Inferior parietal cortex (tissue), 1 donor: ENCODE results near the gene ERMP1.
"Not testable (repeated sequence)": the region's sequence is repeated elsewhere in the genome, so short reads cannot be mapped to it uniquely, and the experiment has no call there.

Experiments
- DNase-seq: peaks from one replicate; pipeline ENCODE4 v3.0.0-alpha.2; 2016; ENCODE audit errors: extremely low spot score

ERMP1 gene

GRCh38 chr9:5783420-5783819 is 49.5 kb downstream of the ERMP1 start:
- not testable (repeated sequence) for DNase-seq

GRCh38 chr9:5779705-5780218 is 53.2 kb downstream of the ERMP1 start:
- not testable (repeated sequence) for DNase-seq

GRCh38 chr9:5778805-5779204 is 54.1 kb downstream of the ERMP1 start:
- DNase-seq, result no peak

GRCh38 chr9:5773324-5773999 is 59.5 kb downstream of the ERMP1 start:
- DNase-seq, result no peak

DNA sequence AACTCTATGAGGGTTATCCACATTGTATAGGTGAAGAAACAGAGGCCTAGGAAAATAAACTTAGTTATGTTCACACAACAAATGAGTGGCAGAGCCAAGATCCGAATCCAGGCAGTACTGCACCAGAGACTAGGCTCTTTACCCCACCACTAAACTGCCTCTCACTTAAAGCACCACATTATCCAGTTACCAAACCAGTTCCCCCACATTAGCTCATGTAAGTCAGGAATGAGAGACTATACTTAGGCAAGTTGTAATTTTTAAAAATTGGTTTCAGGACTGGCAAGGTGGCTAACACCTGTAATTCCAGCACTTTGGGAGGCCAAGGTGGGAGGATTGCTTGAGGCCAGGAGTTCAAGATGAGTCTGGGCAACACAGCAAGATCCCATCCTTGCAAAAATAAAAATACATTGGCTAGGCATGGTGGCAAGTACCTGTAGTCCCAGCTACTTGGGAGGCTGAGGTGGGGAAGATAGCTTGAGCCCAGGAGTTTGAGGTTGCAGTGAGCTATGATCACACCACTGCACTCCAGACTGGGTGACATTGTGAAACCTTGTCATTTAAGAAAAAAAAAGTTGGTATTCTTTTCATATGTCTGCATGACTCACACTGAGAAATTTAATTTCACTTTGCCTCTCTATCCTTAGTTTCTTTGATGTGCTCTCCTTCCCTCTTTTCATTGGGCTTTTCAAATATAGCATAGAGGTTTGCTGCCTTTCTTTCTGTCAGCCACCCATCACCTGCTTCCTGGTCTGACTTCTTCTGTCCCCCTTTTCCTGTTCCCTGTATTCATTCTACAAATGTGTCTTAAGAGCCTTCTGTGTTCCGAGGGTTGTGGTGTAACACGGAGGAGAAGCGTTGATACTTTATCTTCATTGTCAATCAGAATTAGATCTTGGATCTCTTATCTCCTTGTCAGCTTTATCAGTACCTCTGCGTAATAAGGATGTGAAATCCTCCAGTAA is 64.7 kb downstream of the ERMP1 start:
- DNase-seq, result no peak

DNA sequence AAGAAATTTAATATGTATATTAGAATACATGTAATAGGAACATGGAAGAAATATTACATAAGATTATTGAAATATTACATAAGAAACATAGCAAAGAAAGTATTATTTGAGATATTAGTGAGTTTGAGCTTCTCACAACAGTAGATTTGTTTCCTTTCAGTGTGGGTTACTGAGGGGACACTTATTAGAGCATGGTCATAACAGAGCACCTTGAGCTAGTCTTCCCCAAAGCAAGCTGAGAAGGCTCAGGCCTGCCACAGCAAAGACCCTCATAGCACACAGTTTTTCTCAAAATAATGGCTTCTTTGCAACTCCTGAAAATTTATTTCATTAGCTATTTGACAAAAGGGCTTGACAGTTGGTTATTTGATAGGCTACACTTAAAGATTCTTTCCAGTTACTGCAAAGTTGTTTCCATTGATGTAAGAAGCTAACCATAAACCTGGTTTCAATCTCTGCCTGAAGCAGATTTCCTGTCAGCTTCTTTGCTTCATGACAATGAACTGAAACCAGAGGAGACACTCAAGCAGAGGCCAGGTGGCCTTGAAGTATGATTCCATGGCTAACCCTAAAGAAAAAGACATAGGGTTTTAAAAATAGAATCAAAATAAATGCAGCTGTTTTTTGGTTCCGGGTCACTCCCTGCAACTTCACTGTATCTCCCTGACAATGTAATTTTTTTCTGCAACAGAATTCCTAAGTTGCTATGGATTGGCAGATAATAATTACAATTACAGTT is 68.6 kb downstream of the ERMP1 start:
- DNase-seq, result no peak

GRCh38 chr9:5762421-5762820 is 70.5 kb downstream of the ERMP1 start:
- DNase-seq, result no peak

- DNase-seq, result no peak
Observed at GRCh38 chr9:5760338-5760737, 72.6 kb downstream of the ERMP1 start.

DNA sequence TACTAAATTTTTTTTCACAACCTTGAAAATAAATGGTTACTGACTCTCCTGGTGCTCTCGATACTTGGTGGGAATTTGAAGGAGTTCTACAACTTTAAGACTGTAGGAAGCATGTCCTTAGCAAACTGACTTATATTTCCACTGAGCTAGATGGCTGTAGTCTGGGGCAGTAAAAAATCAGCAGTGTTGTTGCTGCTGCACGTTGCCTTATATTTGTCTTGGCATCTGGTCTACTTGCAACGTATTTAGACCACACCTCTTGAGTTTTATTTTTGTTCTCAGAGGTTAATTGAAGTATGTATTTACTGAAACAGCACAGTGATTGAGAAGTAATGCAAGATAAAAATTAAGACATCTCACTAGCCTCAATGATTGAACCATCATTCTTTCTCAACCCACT is 76.3 kb downstream of the ERMP1 start:
- no peak for DNase-seq

DNA sequence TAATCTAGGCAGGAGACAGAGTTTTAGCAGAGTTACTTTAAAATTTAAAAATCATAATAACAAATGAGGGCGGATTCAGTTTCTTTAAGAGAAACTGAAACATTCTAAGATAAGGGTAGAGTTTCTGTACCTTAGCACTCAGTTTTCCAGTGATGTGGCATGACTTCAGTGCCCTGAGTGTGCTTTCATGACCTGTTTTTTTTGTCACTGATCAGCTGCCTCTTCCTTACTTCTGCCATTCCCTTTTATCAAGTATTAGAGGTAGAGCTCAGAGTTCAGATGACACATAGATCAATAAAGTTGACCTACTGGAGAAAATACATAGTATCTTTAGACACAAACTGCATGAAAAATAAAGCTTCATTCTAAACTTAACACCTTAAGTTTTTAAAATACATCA is 82.3 kb downstream of the ERMP1 start:
- no peak for DNase-seq

- DNase-seq, result no peak
Observed at GRCh38 chr9:5749306-5749705, 83.6 kb downstream of the ERMP1 start.

- no peak for DNase-seq
Observed at GRCh38 chr9:5748438-5748837, 84.5 kb downstream of the ERMP1 start.

DNA sequence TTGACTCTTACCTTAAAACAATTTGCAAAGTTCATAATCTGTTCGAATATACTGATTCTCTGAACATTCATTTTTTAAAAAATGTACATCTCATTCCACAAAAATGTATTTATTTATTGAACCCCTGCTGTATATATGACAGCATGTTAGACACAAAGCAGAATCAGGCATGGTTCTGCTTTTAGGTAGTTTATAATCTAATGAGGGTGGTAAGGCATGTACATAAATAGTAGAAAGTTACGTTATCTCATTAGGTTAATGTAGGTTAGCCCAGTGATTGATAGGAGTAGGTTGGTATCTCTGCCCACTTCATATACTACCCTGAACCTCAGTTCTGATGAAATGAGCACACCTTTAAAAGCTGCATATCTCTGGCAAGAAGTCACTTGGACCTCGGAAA is 89.8 kb downstream of the ERMP1 start:
- no peak for DNase-seq

- DNase-seq, result no peak
Observed at GRCh38 chr9:5736563-5737346, 96.2 kb downstream of the ERMP1 start.

GRCh38 chr9:5735072-5735471 is 97.8 kb downstream of the ERMP1 start:
- no peak for DNase-seq
